HT-29 (cell line): ENCODE measurements around the gene KAT5. TPM values are rescaled to one million over a fixed set of nuclear protein-coding genes. Genes with fewer than 3 reads are reported as not detected.
A peak's percentile ranks its signal among the peaks of the same experiment; 100 is the strongest.
"Not testable (repeated sequence)": the region's sequence is repeated elsewhere in the genome, so short reads cannot be mapped to it uniquely, and the experiment has no call there.

Experiments
- DNase-seq: peaks from one replicate; pipeline ENCODE4 v3.0.0-alpha.2; 2015; ENCODE audit warnings: low spot score
- total RNA-seq: library from RNA; depleted of rRNA; stranded (reverse); fragments of >200 nt; shearing (Covaris generic); gene quantifications from 2 replicates; pipeline ENCODE4 v1.2.3, GENCODE V29; 2014

The KAT5 gene
- total RNA-seq, 1 experiment from 2014 or later = 112 TPM

- no peak for DNase-seq
Measured at GRCh38 chr11:65708451-65708850, 3.6 kb upstream of the KAT5 start.

DNA sequence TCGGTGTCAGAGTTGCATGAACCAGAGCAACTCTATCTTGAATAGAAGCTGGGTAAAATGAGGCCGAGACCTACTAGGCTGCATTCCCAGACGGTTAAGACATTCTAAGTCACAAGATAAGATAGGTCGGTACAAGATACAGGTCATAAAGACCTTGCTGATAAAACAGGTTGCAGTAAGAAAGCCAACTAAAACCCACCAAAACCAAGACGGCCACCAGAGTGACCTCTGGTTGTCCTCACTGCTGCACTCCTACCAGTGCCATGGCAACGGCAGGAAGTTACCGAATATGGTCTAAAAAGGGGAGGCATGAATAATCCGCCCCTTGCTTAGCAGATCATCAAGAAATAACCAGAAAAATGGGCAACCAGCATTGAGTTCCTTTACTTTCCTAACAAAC is 2.4 kb upstream of the KAT5 start:
- no peak for DNase-seq

DNA sequence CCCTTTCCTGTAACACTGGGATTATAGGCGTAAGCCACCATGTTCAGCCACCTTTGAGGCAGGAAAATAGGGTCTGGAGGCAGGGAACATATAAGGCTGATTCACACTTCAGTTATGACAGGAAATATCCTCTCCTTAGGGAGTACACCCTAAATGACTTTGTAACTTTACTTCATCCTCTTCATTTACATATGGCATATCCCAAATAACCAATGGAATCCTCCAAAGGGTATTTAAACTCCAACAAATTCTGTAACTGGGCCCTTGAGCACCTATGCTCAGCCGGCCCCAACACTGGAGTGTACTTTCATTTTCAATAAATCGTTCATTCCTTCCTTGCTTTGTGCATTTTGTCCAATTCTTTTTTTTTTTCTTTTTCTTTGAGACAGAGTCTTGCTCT is 1.6 kb upstream of the KAT5 start:
- no peak for DNase-seq

- DNase-seq = no peak
Measured at GRCh38 chr11:65712633-65713076, 603 bp downstream of the KAT5 start.

- no peak for DNase-seq
Measured at GRCh38 chr11:65713212-65713969, 1.3 kb downstream of the KAT5 start.

DNA sequence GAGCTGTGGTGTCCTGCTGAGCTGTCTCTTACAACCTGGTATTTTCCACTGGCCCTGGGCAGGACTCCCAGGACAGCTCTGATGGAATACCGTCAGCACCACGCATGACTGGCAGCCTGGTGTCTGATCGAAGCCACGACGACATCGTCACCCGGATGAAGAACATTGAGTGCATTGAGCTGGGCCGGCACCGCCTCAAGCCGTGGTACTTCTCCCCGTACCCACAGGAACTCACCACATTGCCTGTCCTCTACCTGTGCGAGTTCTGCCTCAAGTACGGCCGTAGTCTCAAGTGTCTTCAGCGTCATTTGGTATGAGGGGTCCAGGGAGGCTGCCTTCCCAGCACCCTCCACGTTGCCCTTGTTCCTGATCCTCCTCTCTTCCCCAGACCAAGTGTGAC is 2.4 kb downstream of the KAT5 start:
- no peak for DNase-seq

DNA sequence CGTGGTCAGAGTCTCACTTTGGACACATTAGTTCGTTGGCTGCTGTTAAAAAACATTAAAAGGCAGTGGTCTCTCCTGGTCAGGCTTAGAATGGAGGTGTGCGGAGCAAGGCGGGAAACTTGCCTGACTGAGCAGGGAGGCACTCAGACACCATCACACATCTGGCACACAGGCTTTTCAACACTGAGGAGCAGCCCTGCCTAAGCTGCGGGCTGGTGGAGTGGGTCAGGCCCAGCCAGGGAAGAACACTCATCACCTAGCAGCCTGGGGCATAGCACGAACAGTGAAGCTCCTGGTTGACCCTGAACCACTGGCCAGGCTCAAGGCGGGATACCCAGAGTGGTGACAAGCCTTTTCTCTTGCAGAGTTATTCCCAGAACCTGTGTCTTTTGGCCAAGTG is 4.2 kb downstream of the KAT5 start:
- no peak for DNase-seq

DNA sequence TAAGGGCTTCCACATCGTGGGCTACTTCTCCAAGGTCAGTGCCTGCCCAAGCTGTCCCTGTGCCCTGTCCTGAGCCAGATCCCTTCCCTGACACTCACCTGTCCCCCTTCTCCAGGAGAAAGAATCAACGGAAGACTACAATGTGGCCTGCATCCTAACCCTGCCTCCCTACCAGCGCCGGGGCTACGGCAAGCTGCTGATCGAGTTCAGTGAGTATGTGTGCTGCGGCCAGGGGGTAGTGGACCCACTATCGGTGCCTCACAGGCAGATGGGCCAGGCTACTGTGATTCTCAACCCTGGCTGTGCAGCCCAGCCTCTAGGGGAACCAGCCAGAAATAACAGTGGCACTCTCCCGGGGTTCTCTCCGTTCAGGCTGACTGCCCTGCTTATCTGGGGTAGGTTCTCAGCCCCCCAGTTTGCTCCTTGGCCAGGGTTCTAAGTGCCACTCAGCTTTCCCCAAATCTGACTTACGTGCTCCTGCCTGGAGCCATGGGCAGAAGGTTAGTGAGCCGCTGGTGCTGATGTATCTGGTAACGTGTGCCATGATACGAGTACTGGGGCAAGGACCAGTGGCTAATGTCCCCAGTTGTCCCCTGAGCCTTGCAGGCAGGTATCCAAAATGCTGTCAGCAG is 4.8 kb downstream of the KAT5 start:
- no peak for DNase-seq

DNA sequence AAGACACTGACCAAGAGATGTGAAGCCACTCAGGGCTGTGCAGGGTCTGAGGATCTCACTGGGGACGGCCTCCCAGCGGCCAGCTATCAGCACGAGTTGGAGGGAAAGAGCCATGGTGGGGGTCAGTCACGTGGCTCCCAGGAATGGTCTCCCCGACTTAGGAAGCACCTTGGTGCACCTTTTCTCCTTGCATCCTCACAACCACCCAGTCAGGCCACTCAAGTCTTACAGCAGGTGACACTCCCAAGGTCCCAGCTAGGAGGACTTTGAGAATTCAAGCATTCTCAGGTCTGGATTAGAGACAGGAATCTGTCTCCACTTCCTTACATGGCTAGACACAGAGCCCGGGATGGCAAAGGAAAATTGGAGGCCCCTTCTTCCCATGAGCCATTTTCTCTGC is 5.9 kb downstream of the KAT5 start:
- no peak for DNase-seq

DNA sequence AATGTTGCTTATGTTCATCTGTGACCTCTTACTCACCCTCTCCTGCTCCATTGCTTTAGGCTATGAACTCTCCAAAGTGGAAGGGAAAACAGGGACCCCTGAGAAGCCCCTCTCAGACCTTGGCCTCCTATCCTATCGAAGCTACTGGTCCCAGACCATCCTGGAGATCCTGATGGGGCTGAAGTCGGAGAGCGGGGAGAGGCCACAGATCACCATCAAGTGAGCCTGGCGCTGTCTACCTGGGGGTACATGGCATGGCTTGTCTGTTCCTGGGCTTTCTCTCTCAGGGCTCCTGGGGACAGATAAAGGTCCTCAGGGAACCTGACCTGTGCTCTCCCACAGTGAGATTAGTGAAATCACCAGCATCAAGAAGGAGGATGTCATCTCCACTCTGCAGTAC is 6.5 kb downstream of the KAT5 start:
- DNase-seq = no peak

DNA sequence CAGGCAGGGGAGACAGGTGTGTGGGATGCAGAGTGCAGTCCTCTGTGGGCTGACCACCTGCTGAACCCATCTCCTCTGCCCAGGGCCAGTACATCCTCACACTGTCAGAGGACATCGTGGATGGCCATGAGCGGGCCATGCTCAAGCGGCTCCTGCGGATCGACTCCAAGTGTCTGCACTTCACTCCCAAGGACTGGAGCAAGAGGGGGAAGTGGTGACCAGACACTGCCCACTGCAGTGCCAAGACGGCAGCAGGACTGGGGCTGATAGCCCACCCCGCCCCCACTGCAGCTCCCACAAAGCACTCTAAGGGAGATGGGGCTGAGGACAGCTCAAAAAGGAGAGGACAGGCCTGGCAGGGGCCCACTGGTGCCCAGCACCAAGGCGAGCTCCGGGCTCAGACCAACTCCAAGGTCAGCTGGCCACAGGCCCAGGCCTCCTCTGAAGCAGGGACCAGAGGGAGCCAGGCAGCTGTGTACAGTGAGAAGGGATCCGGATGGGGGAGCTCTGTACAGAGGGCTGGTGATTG is 7.0 kb downstream of the KAT5 start:
- no peak for DNase-seq

DNA sequence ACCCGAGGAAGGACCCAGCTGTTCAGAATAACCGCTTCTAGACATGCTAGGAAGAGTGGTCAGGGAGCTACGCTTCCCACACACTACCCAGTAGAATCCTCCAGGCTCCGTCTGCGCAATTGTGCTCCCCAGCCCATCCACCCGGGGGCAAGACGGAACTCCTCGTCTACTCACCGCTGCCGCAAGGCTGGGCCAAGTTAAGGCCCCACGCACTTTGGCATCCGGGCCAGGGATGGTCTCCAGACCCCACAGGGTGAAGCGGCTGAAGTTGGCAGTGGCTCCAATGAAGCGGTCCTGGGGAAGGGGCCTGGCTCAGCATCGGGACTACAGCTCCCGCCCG is 7.8 kb downstream of the KAT5 start:
- peak; percentile 47 for DNase-seq

GRCh38 chr11:65720211-65720934 is 8.3 kb downstream of the KAT5 start, which contains the start of gene RNASEH2C:
Gene RNASEH2C, minus strand, starts transcription at chr11:65720798. Its CDS starts 40 bp downstream, at chr11:65720758.
- DNase-seq = peak; percentile 91

DNA sequence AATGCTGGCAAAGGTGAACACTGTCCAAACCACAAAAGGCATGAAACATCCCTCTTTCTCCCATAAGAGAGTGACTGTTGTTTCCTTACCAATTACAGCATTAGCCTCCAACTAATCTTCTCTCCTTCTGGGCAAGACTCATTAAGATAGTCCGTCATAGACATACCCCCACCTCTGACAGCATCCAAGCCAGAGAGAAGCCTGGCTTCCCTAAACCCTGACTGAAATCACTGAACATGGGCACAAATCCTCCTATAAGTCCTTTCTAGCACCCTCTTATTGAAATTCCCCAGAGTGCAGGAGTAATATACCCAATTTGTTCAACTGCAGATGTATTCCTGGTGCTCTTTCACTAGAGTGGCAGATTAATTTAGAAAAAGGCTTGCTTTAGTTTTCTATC is 10.2 kb downstream of the KAT5 start:
- DNase-seq = no peak

DNA sequence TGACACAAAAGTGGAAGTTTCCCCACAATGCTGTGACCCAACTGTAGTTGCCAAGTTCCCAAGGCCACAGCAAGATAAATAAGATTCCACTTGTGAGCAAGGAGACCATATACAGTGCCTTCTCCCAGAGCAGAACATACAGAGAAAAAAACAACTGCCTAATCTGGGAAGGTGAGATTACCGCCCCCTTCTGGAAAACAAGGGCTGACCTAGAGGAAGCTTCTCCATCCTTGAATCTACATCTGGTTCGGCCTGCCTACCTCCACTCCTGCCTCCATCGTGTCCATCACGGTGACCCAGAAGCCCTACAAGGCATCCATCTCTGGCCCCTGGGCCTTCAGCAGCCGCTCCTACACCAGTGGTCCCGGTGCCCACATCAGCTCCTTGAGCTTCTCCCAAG is 14.6 kb downstream of the KAT5 start:
- no peak for DNase-seq

DNA sequence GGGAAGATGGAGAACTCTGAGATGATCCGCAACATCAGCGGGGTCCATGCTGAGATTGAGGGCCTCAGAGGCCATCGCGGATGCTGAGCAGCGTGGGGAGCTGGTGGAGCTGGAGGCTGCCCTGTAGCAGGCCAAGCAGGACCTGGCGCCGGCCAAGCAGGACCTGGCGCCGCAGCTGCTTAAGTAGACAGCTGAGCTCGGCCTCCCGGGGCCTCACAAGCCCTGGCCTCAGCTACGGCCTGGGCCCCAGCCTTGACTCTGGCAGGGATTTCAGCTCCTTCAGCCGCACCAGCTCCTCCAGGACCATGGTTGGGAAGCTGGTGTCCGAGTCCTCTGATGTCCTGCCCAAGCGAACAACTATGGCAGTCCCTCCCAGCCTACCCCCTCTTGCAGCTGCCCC is 15.8 kb downstream of the KAT5 start:
- DNase-seq = no peak

DNA sequence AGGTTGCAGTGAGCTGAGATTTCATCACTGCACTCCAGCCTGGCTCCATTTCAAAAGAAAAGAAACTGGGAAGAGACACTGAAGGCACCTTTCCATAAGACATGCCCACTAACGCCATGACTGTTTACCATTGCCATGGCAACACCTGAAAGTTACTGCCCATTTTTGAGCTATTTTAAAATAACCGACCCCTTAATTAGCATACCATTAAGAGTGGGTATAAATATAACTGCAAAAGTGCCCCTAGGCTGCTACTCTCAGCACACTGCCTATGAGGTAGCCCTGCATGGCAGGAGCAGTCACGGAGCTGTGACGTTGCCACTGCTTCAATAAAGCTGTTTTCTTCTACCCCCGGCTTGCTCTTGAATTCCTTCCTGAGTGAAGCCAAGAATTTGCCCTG is 18.4 kb downstream of the KAT5 start:
- DNase-seq = no peak

GRCh38 chr11:65735111-65735510 is 23.1 kb downstream of the KAT5 start:
- DNase-seq = not testable (repeated sequence)

DNA sequence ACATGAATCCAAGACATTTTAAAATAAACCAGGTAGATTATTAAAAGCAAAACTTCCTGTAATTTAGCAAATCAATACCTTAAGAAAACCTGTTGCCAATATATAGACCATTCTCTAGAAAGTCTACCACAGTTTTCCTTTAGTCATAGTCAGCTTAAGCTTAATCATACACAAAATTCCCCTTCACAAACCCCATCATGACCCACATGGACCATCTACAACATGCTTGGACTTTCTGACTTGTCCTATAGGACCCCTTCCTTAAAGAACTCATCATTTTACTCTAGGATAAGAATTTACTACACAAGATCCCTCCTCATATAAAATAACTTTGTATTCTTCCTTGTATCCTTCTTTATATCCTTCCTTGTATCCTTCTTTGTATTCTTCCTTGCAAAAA is 24.8 kb downstream of the KAT5 start:
- no peak for DNase-seq

- DNase-seq = no peak
Measured at GRCh38 chr11:65739022-65739421, 27.0 kb downstream of the KAT5 start.

- DNase-seq = no peak
Measured at GRCh38 chr11:65741185-65741584, 29.1 kb downstream of the KAT5 start.

GRCh38 chr11:65742353-65742752 is 30.3 kb downstream of the KAT5 start:
- no peak for DNase-seq

- no peak for DNase-seq
Measured at GRCh38 chr11:65743681-65744025, 31.6 kb downstream of the KAT5 start.
